ENCODE results near the gene NUDCD2.

The NUDCD2 gene, protein sequence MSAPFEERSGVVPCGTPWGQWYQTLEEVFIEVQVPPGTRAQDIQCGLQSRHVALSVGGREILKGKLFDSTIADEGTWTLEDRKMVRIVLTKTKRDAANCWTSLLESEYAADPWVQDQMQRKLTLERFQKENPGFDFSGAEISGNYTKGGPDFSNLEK

DNA sequence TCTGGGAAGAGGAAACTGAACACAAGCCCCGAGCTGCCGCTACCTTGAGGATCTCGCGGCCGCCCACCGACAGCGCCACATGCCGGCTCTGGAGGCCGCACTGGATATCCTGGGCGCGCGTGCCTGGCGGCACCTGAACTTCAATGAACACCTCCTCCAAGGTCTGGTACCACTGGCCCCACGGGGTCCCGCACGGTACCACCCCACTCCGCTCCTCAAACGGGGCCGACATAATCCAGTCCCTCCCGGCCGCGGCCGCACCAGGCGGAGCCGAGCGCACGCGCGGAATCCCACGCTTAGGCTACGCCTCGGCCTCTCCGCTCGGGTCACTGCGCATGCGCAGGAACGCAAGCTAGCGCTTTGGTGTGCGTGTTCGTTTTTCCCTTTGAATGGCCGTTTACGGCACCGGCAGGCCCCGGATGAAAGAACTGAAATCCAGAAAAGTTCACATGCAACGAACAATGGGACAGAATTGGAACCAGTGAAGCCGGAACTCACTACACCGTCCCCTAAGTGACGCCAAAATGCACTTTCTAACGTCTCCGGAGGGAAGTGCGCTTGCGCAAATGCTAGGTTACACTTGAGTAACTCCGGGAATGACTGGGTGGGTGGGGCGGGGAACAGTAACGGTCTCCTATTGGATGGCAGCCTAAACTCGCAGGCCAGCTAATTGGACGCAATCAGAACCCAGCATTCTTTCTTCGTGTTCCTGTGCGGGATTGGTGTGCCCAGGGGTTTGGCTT lies at the start of gene NUDCD2:
NUDCD2 (minus strand) TSS at position 284 of the 743 bp plus-strand sequence; CDS start at position 232, 52 bp downstream.
- DNase-seq = peak; percentile 95

DNA sequence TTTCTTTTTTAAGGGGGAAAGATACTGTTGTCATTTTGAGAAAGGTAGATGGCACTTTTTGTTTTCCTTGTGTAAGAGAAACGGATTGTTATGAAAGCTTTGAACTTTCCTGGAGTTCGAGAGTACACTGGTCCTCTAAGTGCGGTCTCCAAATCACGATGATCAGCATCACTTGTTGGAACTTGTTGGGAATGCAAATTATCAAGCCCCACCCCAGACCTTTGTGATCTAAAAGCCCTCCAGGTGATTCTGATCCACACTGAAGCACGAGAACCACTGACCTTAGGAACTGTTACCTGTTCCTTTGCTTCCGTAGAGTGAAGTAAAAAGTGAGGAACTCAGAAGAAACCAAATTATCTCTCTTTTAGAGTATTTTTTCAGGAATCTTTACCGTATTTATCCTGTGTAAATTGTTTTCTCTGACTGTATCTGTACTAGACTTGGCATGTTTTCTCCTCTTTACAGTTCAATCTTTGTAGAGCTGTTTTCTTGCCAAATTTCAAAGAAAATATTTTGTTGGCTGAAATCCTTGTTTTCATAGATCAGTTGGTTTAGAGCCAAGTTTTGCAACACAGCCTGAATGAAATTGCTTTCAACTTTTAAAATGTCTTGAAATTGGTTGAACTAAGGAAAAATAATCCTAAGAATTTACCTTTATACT lies 49.5 kb upstream of the NUDCD2 start:
- DNase-seq = no peak

DNA sequence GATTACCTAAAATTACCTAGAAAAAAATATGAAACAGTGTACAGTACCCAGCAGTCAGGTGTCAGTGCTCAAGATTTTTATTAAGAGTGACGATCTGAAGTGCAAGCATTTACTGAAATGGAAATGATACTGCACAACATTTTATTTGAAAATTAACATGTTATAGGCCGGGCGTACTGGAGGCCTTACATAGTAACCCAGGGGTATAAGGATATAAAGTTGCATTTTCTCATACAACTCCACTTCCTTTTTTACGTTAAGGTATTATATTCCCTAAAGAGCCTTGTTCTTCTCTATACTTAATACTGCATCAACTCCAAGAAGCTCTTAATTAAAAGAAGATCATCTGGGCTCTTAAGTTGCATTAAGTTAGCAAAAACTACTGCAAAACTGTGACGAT lies 48.9 kb upstream of the NUDCD2 start:
- DNase-seq = no peak

DNA sequence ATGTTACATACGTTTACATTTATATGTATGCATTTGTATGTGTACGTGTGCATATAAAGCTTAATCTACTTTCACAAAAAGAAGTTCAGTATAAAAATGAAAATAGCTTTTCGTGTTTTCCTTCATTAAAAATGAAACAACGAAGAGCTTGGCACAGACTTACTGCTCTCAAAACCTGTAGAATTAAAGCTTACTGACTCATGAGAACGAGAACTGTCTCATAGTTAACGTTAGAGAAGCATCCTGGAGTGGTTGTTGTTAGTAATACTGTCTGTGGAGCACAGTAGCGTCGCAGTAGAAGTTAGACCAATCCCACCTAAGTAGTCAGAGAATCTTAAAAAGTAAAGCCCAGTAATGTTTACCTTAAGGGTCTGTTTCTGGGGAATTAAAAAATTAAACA lies 46.8 kb upstream of the NUDCD2 start:
- DNase-seq = no peak

DNA sequence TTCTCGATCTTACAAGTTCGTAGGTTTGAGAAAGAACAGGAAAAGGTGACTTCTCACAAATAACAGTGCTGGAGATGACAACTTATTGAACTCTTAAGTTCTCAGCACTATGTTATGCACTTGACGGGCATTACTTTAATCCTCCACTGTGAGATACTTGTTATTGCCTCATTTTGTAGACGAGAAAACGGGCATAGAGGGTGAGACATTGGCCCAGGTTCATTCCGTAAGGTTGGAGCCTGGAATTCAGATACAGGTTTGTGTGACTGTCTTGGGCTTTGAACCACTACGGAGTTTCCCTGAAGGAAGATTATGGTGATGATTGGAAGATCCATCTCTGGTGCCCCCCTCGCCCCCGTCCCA lies 46.2 kb upstream of the NUDCD2 start:
- DNase-seq = no peak

DNA sequence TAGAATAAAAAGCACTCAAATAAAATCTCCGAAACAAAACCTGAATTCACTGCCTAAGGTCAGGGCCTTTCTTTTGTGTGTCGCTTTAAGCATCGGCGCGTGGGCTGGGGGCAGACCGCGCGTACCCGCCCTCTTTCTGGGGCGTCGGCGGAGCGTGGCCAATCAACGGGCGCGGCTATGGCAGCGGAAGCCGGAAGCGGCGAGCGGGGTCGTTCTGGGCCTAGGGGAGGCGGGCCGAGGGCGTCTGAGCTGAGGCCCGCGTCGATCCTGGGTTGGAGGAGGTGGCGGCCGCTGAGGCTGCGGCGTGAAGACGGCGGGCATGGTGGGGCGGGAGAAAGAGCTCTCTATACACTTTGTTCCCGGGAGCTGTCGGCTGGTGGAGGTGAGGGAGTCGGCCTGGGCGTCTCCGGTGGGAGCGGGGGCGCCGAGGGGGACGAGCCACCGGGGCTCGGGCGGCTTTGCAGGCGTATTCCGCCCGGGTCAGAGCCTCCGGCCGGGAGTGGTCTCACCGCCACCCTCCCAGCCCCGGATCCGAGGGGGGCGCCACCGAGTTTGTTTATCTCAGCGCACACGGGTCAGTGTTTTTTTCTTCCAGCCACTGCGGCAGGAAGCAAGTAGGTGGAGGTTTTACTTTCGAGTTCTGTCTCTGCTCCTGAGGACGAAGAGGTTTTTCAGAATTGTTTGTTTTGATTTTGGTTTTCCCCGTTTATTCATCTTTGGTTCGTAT lies 45.6 kb upstream of the NUDCD2 start, which contains the start of gene MAT2B:
MAT2B (plus strand) TSS at position 252 of the 727 bp plus-strand sequence; CDS start at position 320, 68 bp downstream.
- DNase-seq = peak; percentile 93

DNA sequence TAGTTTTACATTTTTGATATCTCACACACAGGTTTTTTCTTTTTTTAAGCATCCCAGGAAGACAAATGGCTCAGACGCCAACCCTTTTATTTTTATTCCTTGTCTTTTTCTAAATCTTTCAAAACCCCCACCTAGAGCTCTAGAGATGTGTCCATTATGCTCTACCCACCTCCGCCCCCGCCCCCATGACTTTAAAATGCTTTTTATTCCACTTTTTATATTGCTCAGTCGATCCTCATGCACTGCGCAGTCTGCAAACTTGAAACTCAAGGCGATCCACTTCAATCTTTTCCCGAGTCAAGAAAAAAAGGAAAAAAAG lies 45.1 kb upstream of the NUDCD2 start:
- DNase-seq = no peak

DNA sequence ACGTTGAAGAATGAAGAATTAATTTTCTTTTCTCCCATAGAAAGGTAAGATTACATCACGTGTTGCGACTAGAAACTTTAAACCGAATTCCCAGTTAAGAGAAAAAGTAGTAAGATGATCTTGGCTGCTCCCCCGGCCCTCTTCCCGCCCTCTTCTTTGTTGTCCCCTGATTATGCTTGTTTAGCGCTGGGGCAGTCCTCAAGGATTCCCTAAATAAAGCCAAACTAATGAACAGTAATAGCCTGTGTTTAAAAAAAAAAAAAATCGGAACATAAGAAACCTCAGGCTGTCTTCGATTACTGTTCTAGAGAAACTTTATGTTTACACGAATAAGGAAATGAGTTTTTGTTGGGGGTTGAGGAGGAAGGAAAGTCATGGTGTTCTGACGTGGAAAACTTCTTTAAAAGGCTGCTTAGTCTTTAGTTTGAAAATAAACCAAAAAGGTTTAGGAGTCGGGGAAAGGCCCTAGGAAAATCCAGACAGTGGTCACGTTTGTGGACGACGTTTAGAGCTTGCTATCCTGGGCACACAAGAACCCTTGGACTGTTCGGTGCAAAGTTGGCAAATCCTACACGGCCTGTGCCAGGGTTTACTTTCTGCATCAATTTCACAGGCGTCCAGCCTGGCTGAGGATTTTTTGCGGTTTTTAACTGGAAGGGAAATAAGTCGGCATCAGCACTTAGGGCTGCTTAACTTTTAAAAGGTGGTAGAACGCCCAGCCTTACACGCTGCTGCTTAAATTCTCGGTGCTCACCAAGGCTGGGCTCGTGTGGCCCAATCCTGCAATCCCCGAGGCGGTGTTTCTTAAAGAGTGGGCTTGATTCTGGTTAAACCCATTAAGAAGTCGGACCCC lies 44.4 kb upstream of the NUDCD2 start:
- peak; percentile 42 for DNase-seq

DNA sequence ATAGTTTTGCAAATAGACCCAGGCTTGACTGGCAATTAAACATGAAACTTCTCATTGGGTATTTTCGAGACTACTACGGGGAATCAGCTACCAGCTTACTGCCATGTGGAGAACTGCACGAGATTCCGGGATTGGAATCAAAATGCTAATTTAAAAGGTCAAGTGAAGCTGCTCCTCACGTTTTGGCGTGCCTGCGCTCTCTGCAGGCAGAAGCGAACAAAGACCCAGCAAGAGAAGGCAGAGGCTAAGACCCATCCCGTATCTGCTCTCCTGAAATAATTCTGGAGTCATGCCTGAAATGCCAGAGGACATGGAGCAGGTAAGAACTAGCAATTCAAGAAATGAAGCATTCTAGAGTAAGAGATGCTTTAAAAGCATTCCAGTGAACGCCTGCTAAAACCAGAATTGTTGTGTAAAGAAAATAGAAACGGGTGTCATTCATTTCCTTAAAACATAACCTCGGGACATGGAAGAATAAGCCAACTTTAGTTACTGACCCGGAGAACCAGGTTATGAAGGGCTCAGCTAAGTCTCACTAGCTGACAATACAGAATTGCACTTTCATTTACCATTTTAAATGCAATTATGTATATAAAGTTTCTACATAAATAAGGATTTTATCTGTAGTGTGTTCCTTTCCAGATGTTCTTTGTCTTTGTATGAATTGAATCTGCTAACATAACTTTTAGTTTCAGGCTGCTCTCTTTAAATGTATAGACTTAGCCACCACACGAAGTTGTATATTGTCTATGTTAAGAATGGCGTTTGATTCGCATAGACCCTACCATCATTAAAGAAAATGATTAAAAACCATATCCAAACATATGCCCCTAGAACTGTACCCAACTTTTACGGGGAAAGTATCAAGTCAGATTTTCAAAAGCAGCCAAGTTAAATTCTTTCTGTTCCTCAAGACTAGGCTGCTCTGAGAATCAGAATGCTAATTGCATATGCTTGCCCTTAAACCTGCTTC lies 43.5 kb upstream of the NUDCD2 start:
- no peak for DNase-seq

DNA sequence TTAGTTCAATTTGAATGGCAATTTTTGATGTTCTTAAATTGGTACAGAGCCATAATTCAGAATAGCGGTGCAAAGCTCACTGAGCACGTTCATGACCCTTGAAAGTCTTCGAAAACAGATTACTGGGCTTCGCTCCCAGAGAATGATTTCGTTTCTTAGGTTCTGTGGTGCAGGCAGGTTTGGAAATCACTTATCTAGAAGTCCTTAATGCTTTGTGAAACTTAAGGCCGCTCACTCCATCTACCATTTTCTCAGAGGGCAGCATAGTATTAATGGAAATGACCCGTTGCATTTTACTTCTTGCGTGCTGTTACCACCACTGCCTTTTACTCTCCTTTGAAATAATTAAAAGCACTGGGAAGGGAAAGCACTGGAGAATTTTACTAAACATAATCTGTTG lies 42.6 kb upstream of the NUDCD2 start:
- DNase-seq = no peak

DNA sequence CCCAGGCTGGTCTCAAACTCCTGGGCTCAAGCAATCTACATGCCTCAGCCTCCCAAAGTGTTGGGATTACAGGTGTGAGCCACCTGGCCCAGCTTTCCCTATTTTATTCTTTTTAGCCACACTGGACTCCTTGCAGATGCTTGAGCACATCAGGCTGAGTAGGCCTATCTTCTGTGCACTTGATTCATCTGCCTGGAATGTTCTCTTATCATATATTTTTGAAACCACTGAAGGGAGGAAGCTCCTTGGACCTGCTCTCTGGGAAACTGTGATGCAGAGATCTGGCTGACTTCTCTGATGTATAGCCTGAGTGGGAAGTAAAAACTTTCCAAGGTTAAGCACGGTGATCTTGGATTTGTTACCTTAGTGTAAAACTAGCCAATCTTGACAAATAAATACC lies 39.0 kb upstream of the NUDCD2 start:
- DNase-seq = no peak

DNA sequence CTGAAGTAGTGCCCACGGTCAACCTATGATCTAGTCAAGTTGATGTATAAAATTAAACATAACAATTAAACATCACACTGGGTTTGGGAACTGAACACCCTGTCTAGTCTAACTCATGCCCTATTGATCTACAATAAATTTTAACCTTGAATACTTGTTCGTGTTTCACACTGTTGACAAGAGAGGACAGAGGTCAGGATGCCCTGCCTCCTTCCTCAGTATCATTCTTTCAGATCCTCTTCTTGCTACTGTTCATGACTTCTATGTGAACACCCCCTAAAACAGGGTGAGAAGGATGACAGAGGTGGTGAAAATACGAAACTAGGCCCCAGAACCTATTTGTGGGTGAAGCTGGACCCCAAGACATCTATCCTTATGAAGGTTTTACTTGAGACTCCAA lies 37.4 kb upstream of the NUDCD2 start:
- no peak for DNase-seq

DNA sequence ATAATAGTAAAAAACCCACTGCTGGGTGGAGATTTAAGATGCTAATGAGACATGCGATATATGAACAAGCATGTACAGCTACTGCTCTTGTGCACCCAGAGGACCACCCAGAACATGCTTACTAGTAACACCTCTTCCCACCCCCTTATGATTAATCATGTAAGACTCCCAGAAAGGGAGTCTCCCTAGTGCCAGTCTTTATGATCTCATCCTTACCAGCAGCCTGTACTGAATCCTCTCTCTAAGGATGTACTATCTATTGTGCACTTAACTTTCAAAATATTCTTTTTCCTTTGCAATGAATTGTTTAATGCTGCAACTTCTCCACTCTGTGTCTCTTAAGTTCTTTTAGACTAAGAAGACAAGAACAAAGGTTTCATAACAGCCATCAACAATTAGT lies 36.4 kb upstream of the NUDCD2 start:
- no peak for DNase-seq

DNA sequence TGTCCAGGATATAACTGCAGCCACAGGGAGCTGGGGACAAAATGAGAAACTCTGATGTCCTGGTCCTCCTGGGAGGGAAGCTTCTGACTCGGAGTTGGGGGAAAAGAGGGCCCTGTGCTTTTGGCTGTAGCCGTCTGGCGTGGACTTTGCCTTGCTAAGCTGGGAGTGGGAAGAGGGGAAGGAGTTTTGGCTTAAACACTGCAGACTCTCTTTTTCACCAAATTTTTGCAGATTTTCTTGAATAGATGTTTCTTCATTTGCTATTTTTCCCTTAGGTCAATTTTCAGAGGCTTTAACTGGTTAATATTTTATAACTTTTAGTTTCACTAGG lies 29.8 kb upstream of the NUDCD2 start:
- no peak for DNase-seq

DNA sequence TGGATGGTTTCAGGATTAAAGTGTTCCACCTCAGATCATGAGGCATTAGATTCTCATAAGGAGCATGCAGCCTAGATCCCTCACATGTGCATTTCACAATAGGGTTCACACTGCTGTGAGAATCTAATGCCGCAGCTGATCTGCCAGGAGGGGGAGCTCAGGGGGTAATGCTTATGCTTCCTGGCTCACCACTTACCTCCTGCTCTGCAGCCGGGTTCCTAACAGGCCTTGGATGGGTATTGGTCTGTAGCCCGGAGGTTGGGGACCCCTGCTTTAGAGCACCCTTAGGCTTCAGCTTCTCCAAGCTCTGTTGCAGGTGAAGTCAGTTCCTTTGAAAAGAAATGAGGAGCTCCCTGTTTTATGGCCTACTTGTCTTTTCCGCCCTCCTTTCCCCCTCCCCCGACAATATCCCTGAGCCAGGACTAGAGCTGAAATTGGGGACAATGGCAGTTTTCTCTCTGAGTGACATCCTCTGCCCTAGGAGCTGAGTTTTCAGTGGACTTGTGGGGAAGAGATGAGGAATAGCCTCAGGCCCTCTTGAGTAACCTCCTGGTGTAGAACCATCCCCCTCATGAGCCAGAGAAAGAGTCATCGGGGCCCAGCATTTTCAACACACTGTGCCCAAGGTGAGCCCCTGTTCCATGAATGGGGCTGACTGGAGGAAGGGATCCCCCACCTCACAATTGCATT lies 29.3 kb upstream of the NUDCD2 start:
- DNase-seq = no peak

DNA sequence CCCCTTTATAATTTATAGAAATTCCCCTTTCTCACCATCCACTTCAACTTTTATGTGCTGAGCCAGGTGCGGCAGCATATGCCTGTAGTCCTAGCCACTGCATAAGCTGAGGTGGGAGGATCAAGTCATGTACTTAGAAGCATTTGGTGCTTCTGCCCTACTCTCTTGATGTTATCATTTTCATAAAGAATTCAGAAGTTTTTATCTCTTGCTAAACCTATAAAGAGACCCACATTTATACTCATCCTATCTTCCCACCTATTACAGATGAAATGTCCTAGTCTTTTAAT lies 19.0 kb upstream of the NUDCD2 start:
- no peak for DNase-seq

DNA sequence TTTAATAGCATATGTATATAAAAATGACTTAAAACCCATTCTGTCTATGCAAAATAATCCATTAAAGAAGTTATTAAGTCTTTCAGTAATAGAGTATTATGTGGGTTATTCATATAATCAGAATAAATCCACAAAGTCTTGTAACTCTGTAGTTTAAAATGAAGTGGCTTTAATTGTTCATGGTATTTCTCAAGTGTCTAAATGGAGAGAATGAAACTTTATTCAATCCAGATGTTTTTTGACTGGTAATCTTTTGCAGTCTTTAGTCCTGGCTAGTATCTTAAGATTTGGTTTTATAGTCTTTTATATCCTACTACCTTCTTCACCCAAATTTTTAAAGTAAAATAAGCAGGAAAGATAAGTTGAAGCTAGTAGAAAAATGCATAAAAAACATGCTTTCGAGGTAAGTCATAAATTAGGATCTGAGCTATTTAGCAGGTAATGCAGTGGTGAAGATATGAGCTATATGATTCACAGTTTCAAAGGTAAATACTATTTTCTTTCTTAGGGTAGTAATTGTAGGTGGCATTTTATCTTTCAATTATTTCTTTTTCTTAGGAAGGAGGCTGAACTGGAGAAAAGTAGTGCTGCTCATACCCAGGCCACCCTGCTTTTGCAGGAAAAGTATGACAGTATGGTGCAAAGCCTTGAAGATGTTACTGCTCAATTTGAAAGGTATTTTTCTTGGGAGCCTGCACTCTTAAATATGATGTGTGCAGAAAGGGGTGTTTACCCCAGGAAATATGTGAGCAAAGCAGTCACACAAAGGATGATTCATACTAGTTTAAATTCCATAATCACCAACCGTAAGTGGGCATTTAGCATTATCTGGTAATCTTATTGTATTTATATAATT lies 18.5 kb upstream of the NUDCD2 start:
- no peak for DNase-seq

DNA sequence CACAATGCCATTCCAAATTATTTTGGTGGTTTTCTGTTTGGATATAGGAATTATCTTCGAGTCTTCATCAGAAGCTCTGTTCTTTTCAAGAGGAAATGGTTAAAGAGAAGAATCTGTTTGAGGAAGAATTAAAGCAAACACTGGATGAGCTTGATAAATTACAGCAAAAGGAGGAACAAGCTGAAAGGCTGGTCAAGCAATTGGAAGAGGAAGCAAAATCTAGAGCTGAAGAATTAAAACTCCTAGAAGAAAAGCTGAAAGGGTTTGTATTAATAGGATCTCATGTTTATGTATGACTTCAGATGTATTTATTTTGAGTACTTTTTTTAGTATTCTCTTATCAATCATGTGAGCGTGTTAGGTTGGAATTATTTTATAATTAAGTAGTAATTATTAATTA lies 15.5 kb upstream of the NUDCD2 start:
- DNase-seq = no peak

DNA sequence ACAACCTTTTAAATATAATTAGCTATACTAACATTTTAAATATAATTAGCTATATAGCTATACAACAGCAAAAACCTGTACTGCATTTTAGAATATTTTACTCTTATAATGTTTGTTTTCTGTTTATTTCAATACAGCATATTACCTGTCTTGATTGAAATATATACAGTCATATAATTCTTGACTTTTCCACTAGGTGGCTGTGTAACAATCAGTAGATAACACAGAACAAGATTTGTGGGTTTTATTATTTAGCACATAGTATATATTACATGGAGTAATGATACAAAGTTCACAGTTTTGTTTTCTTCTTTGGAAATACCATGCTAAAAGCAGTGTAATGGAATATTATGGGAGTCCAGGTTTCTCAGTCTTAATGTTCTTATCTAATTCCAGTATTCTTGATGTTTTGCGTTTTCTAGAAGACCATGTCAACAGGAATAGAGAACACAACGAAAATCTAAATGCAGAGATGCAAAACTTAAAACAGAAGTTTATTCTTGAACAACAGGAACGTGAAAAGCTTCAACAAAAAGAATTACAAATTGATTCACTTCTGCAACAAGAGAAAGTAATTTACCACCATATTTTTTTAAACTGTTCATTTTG lies 13.8 kb upstream of the NUDCD2 start:
- DNase-seq = no peak

DNA sequence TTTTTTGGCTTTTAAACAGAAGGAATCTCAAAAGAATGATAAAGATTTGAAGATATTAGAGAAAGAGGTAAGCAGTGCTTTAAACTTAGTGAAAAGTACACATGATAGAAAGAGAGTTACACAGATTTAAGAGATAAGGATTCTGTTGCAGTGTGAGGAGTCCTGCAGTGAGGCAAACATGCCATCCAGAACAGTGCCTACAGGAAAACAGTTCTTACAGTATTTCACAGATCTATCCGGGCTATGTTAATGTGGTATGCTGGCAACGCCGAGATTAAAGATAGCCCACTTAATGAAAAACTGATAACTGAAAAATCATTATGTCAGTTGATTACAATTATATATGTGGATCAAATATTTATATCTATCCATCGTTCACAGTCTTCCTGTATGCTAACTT lies 7.8 kb upstream of the NUDCD2 start:
- DNase-seq = no peak
